ENCODE measurements around the gene TBCA. TPM values are rescaled to one million over a fixed set of nuclear protein-coding genes. Genes with fewer than 3 reads are reported as not detected.

TBCA gene
- total RNA-seq, 2 donors from 2014 or later = 113 to 114 TPM

- Histone ChIP-seq H3K27me3 (no peaks in the 10 kb centered on the region), H3K27ac (no peak overlapping the region), H3K4me1 (no peaks in the 10 kb centered on the region), H3K9me3 (no peaks in the 10 kb centered on the region), H3K36me3 (no peaks in the 10 kb centered on the region), H3K4me3 (no peak overlapping the region)
- TF ChIP-seq, protein P1, sequence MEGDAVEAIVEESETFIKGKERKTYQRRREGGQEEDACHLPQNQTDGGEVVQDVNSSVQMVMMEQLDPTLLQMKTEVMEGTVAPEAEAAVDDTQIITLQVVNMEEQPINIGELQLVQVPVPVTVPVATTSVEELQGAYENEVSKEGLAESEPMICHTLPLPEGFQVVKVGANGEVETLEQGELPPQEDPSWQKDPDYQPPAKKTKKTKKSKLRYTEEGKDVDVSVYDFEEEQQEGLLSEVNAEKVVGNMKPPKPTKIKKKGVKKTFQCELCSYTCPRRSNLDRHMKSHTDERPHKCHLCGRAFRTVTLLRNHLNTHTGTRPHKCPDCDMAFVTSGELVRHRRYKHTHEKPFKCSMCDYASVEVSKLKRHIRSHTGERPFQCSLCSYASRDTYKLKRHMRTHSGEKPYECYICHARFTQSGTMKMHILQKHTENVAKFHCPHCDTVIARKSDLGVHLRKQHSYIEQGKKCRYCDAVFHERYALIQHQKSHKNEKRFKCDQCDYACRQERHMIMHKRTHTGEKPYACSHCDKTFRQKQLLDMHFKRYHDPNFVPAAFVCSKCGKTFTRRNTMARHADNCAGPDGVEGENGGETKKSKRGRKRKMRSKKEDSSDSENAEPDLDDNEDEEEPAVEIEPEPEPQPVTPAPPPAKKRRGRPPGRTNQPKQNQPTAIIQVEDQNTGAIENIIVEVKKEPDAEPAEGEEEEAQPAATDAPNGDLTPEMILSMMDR (IDR thresholded peaks at IDR 0.05) = no peak
- no peak for DNase-seq (ENCODE audit: low spot score)
Measured at GRCh38 chr5:77785229-77785628, 9.1 kb upstream of the TBCA start.

DNA sequence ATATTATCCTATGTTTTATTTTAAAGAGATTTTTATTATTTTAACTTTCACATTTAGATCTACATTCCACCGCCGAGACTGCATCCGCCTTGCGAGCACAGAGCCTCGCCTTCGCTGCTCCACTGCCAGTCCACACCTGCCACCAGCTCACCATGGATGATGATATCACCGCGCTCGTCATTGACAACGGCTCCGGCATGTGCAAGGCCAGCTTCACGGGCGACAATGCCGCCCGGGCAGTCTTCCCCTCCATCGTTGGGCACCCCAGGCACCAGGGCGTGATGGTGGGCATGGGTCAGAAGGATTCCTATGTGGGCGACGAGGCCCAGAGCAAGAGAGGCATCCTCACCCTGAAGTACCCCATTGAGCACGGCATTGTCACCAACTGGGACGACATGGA, 8.6 kb upstream of the TBCA start:
- H3K9me3 ChIP-seq = no peaks in the 10 kb centered on the region
- H3K27ac ChIP-seq = no peak overlapping the region
- TF ChIP-seq, protein P1 (IDR thresholded peaks at IDR 0.05) = no peak
- H3K4me3 ChIP-seq = no peak overlapping the region
- H3K4me1 ChIP-seq = no peaks in the 10 kb centered on the region
- no peaks in the 10 kb centered on the region for H3K27me3 ChIP-seq
- no peaks in the 10 kb centered on the region for H3K36me3 ChIP-seq
- no peak for DNase-seq (ENCODE audit: low spot score)

- Histone ChIP-seq H3K4me1 (no peaks in the 10 kb centered on the region), H3K27ac (no peak overlapping the region), H3K27me3 (no peaks in the 10 kb centered on the region), H3K9me3 (no peaks in the 10 kb centered on the region), H3K36me3 (no peaks in the 10 kb centered on the region), H3K4me3 (no peak overlapping the region)
- DNase-seq (ENCODE audit: low spot score) = no peak
- TF ChIP-seq, protein P1 (IDR thresholded peaks at IDR 0.05) = no peak
Measured at GRCh38 chr5:77781076-77781475, 4.9 kb upstream of the TBCA start.

- H3K9me3 ChIP-seq = no peaks in the 10 kb centered on the region
- no peak overlapping the region for H3K4me3 ChIP-seq
- no peak for DNase-seq (ENCODE audit: low spot score)
- peaks cover 0 to 13% of the 10 kb centered on the region in 2 donors for H3K4me1 ChIP-seq
- no peaks in the 10 kb centered on the region for H3K36me3 ChIP-seq
- TF ChIP-seq, protein P1 (IDR thresholded peaks at IDR 0.05) = no peak
- H3K27ac ChIP-seq = no peak overlapping the region
- H3K27me3 ChIP-seq = no peaks in the 10 kb centered on the region
Measured at GRCh38 chr5:77778881-77779438, 2.8 kb upstream of the TBCA start.

GRCh38 chr5:77778398-77778797, 2.3 kb upstream of the TBCA start:
- no peaks in the 10 kb centered on the region for H3K36me3 ChIP-seq
- no peaks in the 10 kb centered on the region for H3K27me3 ChIP-seq
- no peak overlapping the region for H3K4me3 ChIP-seq
- no peak overlapping the region for H3K27ac ChIP-seq
- peaks cover 0 to 19% of the 10 kb centered on the region in 2 donors for H3K4me1 ChIP-seq
- no peak for DNase-seq (ENCODE audit: low spot score)
- H3K9me3 ChIP-seq = no peaks in the 10 kb centered on the region
- TF ChIP-seq, protein P1 (IDR thresholded peaks at IDR 0.05) = no peak

DNA sequence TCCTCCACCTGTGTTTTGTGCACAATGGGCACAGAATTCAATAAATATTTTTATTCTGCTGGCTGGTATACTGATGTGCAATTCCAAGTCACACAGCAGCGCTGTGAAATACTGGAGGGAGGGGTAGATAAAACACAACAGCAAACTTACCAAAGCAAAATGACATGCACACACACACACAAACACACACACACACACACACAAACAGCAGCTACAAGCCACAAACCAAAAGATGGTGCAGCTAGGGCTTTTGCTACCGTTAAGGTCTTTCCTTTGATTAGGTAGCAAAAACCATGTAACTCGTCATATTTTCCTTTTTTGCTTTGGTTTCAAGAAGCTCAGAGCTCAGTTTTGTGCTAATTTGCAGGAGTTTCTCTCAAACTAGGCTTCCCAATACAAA, 1.8 kb upstream of the TBCA start:
- Histone ChIP-seq H3K4me1 (peaks cover 0 to 24% of the 10 kb centered on the region in 2 donors), H3K27ac (no peak overlapping the region), H3K4me3 (no peak overlapping the region), H3K27me3 (no peaks in the 10 kb centered on the region), H3K9me3 (no peaks in the 10 kb centered on the region), H3K36me3 (no peaks in the 10 kb centered on the region)
- TF ChIP-seq, protein P1 (IDR thresholded peaks at IDR 0.05) = no peak
- no peak for DNase-seq (ENCODE audit: low spot score)
